ENCODE data around the gene PIF1.

GRCh38 chr15:64824929-64825430 lies 467 bp downstream of the PIF1 start:
- TF ChIP-seq CTCF (IDR thresholded peaks at IDR 0.05; ENCODE audit: insufficient read depth, low read length), result no peak
- TF ChIP-seq REST (IDR thresholded peaks at IDR 0.05; ENCODE audit: insufficient replicate concordance, low read depth), result no peak
- TF ChIP-seq POLR2AphosphoS5 (IDR thresholded peaks at IDR 0.05; ENCODE audit: low read depth), result no peak

Measured in HL-60 (cell line).